B cell (primary cell): Measurements from ENCODE around the gene CFAP97D2. TPM values are rescaled to one million over a fixed set of nuclear protein-coding genes. Genes with fewer than 3 reads are reported as not detected.
"Not testable (repeated sequence)": the region's sequence is repeated elsewhere in the genome, so short reads cannot be mapped to it uniquely, and the experiment has no call there.

ENCODE experiments used
- ATAC-seq: fragments of 200-7000 bp; cut with Tn5 transposase; one replicate; pipeline ENCODE4 v1.10.0; 2021; ENCODE audit warnings: low read depth, mild to moderate bottlenecking, moderate number of reproducible peaks, moderate library complexity
- CTCF ChIA-PET: fragments of 350-600 bp; sonication (Branson Sonifier 250); formaldehyde crosslinking; loops from one replicate; lab custom pipeline; 2021; ENCODE audit warnings: antibody characterized with exemption, inconsistent platforms; lab: Charles Lee
- POLR2A ChIA-PET: fragments of 350-600 bp; sonication (Branson Sonifier 250); formaldehyde crosslinking; loops from one replicate; lab custom pipeline; 2021; ENCODE audit warnings: antibody characterized with exemption; lab: Charles Lee
- DNase-seq: peaks from one replicate; pipeline ENCODE4 v3.0.0; 2013
- H2AFZ ChIP-seq: 2 replicates; pipeline ENCODE4 v1.6.1; 2012; ENCODE audit warnings: mild to moderate bottlenecking, low read depth, low read length; ENCODE audit not compliant: insufficient read depth, poor library complexity, severe bottlenecking
- H3K27ac ChIP-seq, 2 donors: 1 replicate in 1 of 2; 2 replicates in 1 of 2; pipeline ENCODE4 v1.5.1; 2012 to 2013; ENCODE audit warnings: low read length in 2 of 2, mild to moderate bottlenecking in 2 of 2, moderate library complexity in 1 of 2
- H3K27me3 ChIP-seq, 4 experiments: fragments of 200-600 bp in 1 of 4; sonication (generic) in 1 of 4; replicated peaks in 1 of 4; 1 replicate in 2 of 4; 2 replicates in 2 of 4; pipeline versions ENCODE4 v1.6.1 to v1.7.0; 2013 to 2016; ENCODE audit warnings: low read length in 3 of 4, mild to moderate bottlenecking in 2 of 4, mixed read lengths in 1 of 4, moderate library complexity in 1 of 4; ENCODE audit not compliant: insufficient read depth in 4 of 4, control insufficient read depth in 3 of 4; ENCODE audit errors: control extremely low read depth in 1 of 4
- H3K36me3 ChIP-seq, 2 experiments: replicated peaks in 1 of 2; 1 replicate in 1 of 2; 2 replicates in 1 of 2; pipeline versions ENCODE4 v1.6.1 to v1.7.1; 2013; ENCODE audit warnings: low read length in 1 of 2; ENCODE audit not compliant: insufficient read depth in 2 of 2, control insufficient read depth in 1 of 2; ENCODE audit errors: control extremely low read depth in 1 of 2, extremely low read depth in 1 of 2
- H3K4me1 ChIP-seq, 2 donors: fragments of 200-600 bp in 1 of 2; sonication (generic) in 1 of 2; 1 replicate in 1 of 2; 2 replicates in 1 of 2; pipeline versions ENCODE4 v1.5.1 to v1.6.1; 2013 to 2017; ENCODE audit warnings: low read length in 2 of 2; ENCODE audit not compliant: control insufficient read depth in 2 of 2, insufficient read depth in 2 of 2
- H3K4me2 ChIP-seq: replicated peaks from 2 replicates; pipeline ENCODE3; 2012; ENCODE audit warnings: mild to moderate bottlenecking, low read depth, low read length; ENCODE audit not compliant: poor library complexity, severe bottlenecking
- H3K4me3 ChIP-seq, 5 experiments: fragments of 200-600 bp in 1 of 5; sonication (generic) in 1 of 5; 1 replicate in 3 of 5; 2 replicates in 2 of 5; pipeline versions ENCODE4 v1.5.1 to v1.7.0; 2011 to 2016; ENCODE audit warnings: low read length in 4 of 5, mild to moderate bottlenecking in 4 of 5, low read depth in 2 of 5, control low read depth in 1 of 5, moderate library complexity in 1 of 5; ENCODE audit not compliant: insufficient read depth in 1 of 5; ENCODE audit errors: control extremely low read depth in 1 of 5, extremely low read depth in 1 of 5
- H3K79me2 ChIP-seq: fragments of 200-600 bp; sonication (generic); one replicate; pipeline ENCODE4 v1.6.0; 2016; ENCODE audit warnings: low read length; ENCODE audit not compliant: control insufficient read depth, insufficient read depth
- H3K9ac ChIP-seq: fragments of 200-600 bp; sonication (generic); 2 replicates; pipeline ENCODE4 v1.6.1; 2017; ENCODE audit warnings: mild to moderate bottlenecking, low read length, moderate library complexity
- H3K9me3 ChIP-seq, 3 donors: one replicate each; pipeline versions ENCODE4 v1.6.1 to v1.7.1; 2013; ENCODE audit warnings: low read length in 2 of 3; ENCODE audit not compliant: control insufficient read depth in 2 of 3, insufficient read depth in 1 of 3; ENCODE audit errors: control extremely low read depth in 1 of 3
- H4K20me1 ChIP-seq: 2 replicates; pipeline ENCODE4 v1.6.0; 2012; ENCODE audit warnings: mild to moderate bottlenecking, low read length; ENCODE audit not compliant: insufficient read depth, control insufficient read depth, poor library complexity, severe bottlenecking
- H3K27ac Mint-ChIP-seq: one replicate; pipeline ENCODE4 v1.8.0; 2021; ENCODE audit warnings: mixed read lengths
- H3K27me3 Mint-ChIP-seq: one replicate; pipeline ENCODE4 v1.8.0; 2021; ENCODE audit warnings: mixed read lengths
- H3K4me1 Mint-ChIP-seq: one replicate; pipeline ENCODE4 v1.8.0; 2021; ENCODE audit warnings: mixed read lengths
- H3K4me3 Mint-ChIP-seq: one replicate; pipeline ENCODE4 v1.8.0; 2021; ENCODE audit warnings: mixed read lengths
- H3K9me3 Mint-ChIP-seq: one replicate; pipeline ENCODE4 v1.8.0; 2022; ENCODE audit warnings: mixed read lengths; ENCODE audit not compliant: insufficient read depth
- EZH2 ChIP-seq: IDR thresholded peaks from 2 replicates; pipeline ENCODE4 v1.6.1; 2012; ENCODE audit warnings: borderline replicate concordance, low read depth, mild to moderate bottlenecking, moderate library complexity, low read length; ENCODE audit not compliant: insufficient read depth, poor library complexity, severe bottlenecking
- WGBS: methylation state at CpG from one replicate; pipeline ENCODE4 v1.1.5; 2013; ENCODE audit warnings: missing lambda C conversion rate; ENCODE audit not compliant: insufficient coverage; 5-methylcytosine and 5-hydroxymethylcytosine counted together
- intact Hi-C: fragments of 100-400 bp; cut with micrococcal nuclease; formaldehyde crosslinking; loops from one replicate; pipeline ENCODE4 v1.10.0; 2022
- polyA plus RNA-seq: library from polyadenylated mRNA; depleted of rRNA; stranded (reverse); fragments of >200 nt; gene quantifications from 2 replicates; pipeline ENCODE4 v1.2.3, GENCODE V29; 2012
- total RNA-seq, 2 donors: library from RNA; stranded (reverse); fragments of 120-200 nt in 1 of 2; gene quantifications; 1 replicate in 1 of 2; 2 replicates in 1 of 2; pipeline versions ENCODE4 v1.2.3 to v1.2.4, GENCODE V29; 2013 to 2022

Gene CFAP97D2
- total and polyA plus RNA-seq, 2 donors (not counting 1 experiment from before 2014, with no cell fraction given), result 0.09 to 0.22 TPM

DNA sequence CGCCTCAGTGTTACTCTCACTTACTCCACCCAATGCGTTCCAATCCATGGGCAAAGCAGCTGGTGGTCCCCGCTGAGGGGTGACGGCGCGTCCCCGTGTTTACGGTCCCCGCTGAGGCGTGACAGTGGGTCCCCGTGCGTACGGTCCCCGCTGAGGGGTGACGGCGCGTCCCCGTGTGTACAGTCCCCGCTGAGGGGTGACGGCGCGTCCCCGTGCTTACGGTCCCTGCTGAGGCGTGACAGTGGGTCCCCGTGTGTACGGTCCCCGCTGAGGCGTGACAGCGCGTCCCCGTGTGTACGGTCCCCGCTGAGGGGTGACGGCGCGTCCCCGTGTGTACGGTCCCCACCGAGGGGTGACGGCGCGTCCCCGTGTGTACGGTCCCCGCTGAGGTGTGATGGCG lies 19.5 kb downstream of the CFAP97D2 start:
- ATAC-seq (no peak), DNase-seq (no peak)
- Histone ChIP-seq H3K9ac (no peak overlapping the region), H3K4me1 (no peaks in the 10 kb centered on the region), H3K9me3 (peaks cover 0 to 8% (median 0%) of the 10 kb centered on the region in 3 donors), H3K79me2 (no peaks in the 10 kb centered on the region), H3K4me3 (no peak overlapping the region), H3K36me3 (no peaks in the 10 kb centered on the region), H4K20me1 (no peaks in the 10 kb centered on the region), H2AFZ (no peak overlapping the region), H3K27ac (no peak overlapping the region), H3K27me3 (peaks cover 0 to 5% (median 1%) of the 10 kb centered on the region in 4 experiments), H3K4me2 (no peak overlapping the region)
- intact Hi-C loops, result no loop called here
- ChIA-PET CTCF (no interaction called here), POLR2A (no interaction called here)
- no peak for TF ChIP-seq EZH2
- Mint-ChIP-seq H3K27ac (no peak overlapping the region), H3K27me3 (peaks cover 5% of the 10 kb centered on the region), H3K4me1 (no peaks in the 10 kb centered on the region), H3K9me3 (no peaks in the 10 kb centered on the region), H3K4me3 (no peak overlapping the region)
- WGBS, result 91% methylated on average over 24 of the region's 47 CpGs

DNA sequence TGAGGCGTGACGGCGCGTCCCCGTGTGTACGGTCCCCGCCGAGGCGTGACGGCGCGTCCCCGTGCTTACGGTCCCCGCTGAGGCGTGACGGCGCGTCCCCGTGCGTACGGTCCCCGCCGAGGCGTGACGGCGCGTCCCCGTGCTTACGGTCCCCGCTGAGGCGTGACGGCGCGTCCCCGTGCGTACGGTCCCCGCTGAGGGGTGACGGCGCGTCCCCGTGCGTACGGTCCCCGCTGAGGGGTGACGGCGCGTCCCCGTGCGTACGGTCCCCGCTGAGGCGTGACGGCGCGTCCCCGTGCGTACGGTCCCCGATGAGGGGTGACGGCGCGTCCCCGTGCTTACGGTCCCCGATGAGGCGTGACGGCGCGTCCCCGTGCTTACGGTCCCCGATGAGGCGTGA lies 20.5 kb downstream of the CFAP97D2 start:
- H3K27me3 Mint-ChIP-seq, H3K4me3 Mint-ChIP-seq, H3K27me3 ChIP-seq, H3K36me3 ChIP-seq, H3K27ac Mint-ChIP-seq, H3K9me3 Mint-ChIP-seq, H2AFZ ChIP-seq, H3K9ac ChIP-seq, CTCF ChIA-PET, H3K4me3 ChIP-seq, ATAC-seq, DNase-seq, H3K9me3 ChIP-seq, H3K27ac ChIP-seq, intact Hi-C loops, H4K20me1 ChIP-seq, POLR2A ChIA-PET, H3K79me2 ChIP-seq, H3K4me1 Mint-ChIP-seq, H3K4me2 ChIP-seq, H3K4me1 ChIP-seq: not testable (repeated sequence)
- 55% methylated on average over 46 of the region's 75 CpGs for WGBS
